GM19397 (cell line): ENCODE measurements around the gene MAP7.
"Not testable (repeated sequence)": the region's sequence is repeated elsewhere in the genome, so short reads cannot be mapped to it uniquely, and the experiment has no call there.

Experiments used
- ATAC-seq: cut with Tn5 transposase; IDR thresholded peaks from one replicate; pipeline ENCODE4 v1.9.1; 2021; ENCODE audit warnings: mild to moderate bottlenecking, moderate library complexity; ENCODE audit not compliant: unreplicated experiment

The MAP7 gene

DNA sequence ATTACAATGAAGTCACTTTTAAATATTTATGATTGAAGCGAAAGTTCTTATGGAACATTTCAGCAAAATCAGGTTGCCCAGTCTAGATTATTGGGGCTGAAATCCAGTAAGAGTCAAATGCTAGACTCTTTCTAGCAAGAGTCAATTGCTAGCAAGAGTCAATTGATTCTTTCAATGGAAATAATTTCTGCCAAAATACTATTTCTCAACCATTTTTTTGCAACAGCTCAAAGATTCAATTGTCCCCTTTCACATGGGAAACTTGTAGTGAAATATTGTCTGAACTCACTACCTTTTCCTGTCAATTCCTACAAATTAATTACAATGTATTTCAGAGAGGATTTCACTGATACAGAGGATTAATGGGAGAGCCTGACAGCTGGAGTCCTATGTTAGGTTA, 78.3 kb downstream of the MAP7 start:
- no peak for ATAC-seq

GRCh38 chr6:136471372-136471771, 78.8 kb downstream of the MAP7 start:
- ATAC-seq, result no peak

DNA sequence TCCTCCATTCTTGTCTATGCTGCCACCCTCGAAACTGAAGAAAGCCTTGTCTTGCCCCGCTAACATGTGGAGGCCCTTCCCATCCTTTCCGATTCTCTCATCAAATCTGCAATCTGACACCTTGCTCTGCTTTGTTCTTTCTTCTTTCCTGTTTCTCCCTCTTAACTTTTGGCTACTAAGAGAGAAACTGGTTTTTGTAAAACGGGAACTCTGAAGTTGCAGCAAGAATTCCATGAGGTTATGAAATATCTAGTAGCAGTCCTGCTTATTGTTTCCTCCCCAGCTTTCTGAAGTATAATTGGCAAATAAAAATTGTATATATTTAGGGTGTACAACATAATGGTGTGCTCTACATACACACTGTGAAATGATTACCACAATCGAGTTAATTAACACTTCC, 80.2 kb downstream of the MAP7 start:
- ATAC-seq, result no peak

DNA sequence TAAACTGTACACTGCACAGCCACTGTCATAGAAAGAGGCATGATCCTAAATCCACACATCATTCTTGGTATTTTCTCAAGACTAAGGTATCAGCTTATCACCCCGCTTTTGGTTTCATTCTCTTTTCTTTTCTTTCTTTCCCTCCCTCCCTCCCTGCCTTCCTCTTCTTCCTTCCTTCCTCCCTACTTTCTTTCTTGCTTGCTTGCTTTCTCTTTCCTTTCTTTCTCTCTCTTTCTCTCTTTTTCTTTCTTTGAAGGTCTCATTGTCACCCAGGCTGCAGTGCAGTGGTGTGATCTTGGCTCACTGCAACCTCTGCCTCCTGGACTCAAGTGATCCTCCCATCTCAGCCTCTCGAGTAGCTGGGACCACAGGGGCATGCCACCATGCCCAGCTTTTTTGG, 81.1 kb downstream of the MAP7 start:
- no peak for ATAC-seq

DNA sequence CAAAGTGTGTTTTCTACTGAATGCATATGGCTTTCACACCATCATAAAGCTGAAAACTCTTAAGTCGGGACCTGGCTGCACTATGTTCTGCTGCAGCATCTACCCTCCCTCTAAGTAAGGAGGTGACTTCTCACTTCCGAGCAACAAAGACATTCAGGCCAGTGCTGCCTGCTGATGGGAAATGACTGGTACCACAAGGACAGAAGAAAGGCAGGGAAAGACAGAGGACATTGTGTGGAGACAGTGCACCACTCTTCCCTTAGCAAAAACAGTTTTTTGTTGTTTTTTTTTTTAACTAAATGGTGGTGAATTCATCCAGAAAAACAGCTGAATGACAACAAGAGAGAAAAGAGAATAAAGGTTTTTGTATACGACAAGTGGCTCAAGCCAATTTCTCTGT, 81.5 kb downstream of the MAP7 start:
- no peak for ATAC-seq

GRCh38 chr6:136467186-136467585, 83.0 kb downstream of the MAP7 start:
- no peak for ATAC-seq

DNA sequence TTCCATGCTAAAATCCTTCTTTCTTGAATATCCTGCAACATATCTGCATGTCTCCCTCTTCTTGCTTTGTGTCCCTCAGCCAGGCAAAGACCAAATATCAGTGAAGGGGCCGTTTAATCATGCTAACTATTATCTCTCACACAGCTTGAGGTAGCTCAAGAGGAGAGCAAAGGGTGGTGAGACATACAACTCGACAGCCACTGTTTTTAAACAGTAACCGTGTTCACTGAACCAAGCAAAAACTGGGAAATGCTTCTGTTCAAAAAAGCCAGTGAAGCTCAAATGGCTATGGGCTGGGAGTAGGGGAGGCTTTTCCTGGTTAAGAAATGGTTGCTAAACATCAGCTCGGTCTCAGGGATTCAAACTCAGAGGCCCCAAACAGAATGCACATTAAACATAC, 83.4 kb downstream of the MAP7 start:
- no peak for ATAC-seq

DNA sequence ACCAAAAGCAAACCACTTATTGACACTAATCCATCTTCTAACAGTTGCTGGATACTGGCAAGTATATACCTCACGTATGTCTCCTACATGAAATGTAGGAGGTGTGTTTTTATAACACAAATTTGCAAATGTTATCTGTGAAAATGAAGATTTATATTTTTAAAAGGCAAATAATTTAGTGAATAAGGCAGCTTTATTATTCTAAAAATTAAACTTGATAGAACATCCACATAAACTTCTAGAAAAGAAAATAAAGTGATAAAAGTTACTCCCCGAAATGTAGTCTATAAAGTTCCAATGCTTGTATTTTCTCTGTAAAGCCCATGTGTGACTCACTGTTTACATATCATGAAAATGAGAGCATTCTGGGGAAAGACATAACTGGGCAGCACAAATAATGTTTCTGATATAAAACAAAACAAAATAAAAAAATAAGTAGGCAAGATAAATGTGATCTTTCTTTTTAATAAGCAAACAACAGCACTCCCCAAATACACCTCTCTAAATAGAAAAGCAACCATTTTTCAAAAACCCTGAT, 84.4 kb downstream of the MAP7 start:
- no peak for ATAC-seq

- ATAC-seq, result no peak
These were observed 85.3 kb downstream of the MAP7 start for GRCh38 chr6:136464874-136465273.

GRCh38 chr6:136464148-136464547, 86.1 kb downstream of the MAP7 start:
- ATAC-seq, result no peak

- no peak for ATAC-seq
These were observed 86.5 kb downstream of the MAP7 start for GRCh38 chr6:136463743-136464142.

GRCh38 chr6:136446579-136447187, 103.5 kb downstream of the MAP7 start:
- ATAC-seq, result no peak

DNA sequence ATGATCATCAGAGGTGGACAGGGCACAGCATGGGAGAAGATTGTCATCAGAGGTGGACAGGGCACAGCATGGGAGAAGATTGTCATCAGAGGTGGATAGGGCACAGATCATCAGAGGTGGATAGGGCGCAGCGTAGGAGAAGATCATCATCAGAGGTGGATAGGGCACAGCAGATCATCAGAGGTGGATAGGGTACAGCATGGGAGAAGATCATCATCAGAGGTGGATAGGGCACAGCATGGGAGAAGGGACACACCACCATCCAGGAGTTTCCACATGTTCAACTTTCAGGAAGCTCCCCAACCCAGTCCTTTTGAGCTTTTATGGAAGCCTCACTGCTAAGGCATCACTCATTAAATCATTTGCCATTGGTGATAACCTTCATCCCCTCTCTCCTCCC, 104.1 kb downstream of the MAP7 start:
- ATAC-seq, result no peak

- ATAC-seq, result no peak
These were observed 105.2 kb downstream of the MAP7 start for GRCh38 chr6:136445063-136445462.

DNA sequence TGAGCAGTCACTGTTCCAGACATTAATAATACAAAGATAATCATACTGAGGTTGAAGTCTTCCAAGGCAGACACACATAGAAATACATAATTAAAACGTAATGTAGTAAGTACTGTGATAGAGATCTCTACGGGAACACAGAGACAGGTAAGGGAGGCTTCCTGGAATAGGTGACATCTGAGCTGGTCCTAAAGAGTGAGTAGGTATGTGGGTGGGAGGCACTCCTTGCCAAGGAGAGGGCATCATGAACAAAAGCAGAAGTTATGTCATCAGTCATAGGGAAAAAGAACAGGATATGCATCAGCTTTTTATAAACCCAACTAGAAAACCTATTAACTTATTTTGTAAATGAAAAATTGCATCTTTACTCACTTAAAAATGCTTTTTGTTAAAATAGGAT, 110.0 kb downstream of the MAP7 start:
- no peak for ATAC-seq

DNA sequence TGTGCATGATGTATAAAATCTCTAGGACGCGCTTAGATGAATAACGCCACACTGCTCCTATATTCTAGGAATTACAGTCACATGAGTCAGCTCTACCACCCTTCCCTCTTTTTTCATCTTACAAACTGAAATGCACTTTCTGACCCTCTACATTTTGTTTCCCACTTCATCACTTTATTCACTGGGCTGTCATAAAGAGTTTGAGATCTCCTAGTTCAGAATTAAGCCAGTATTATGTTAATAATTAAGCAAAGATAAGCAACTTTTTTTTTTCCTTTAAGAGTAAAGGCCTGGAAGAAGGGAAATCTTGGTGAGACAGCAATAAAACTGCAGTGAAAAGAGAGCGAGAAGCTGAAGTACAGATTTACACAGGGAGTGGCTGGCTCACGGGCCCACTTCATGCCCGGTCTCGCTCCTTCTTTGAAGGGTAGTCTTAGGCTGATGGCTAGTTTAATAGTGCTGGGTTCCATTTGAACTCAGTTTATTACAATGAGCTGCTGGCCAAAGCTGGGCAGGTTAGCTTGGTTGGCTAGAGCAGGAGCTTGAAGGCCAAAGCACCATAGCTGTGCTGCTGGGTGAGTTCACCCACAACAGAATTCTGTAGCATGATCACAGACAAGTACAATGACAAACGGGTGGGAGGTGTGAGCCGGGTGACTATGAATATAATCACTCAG, 110.6 kb downstream of the MAP7 start:
- no peak for ATAC-seq

- ATAC-seq, result no peak
These were observed 111.8 kb downstream of the MAP7 start for GRCh38 chr6:136438441-136438840.

DNA sequence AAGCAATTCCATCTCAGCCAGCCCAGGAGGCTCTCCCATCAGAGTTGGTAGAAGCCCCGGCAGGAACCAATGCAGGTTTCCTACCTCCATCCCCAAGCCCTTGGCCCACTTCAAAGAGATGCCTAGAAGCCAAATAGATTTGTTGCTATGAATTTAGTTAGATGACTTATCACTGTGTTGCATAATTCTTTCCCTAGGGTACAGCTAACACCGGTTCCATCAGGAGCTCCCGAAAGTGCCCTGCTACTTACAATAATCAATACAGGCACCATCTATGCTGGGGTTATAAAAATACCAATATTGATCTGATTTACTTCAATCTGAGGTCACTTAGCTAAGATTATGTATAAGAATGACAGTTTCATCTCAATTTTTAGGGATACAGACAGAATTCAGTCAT, 113.0 kb downstream of the MAP7 start:
- ATAC-seq, result no peak

GRCh38 chr6:136435101-136435500, 115.1 kb downstream of the MAP7 start:
- no peak for ATAC-seq

- ATAC-seq, result not testable (repeated sequence)
These were observed 118.9 kb downstream of the MAP7 start for GRCh38 chr6:136431306-136431705.

DNA sequence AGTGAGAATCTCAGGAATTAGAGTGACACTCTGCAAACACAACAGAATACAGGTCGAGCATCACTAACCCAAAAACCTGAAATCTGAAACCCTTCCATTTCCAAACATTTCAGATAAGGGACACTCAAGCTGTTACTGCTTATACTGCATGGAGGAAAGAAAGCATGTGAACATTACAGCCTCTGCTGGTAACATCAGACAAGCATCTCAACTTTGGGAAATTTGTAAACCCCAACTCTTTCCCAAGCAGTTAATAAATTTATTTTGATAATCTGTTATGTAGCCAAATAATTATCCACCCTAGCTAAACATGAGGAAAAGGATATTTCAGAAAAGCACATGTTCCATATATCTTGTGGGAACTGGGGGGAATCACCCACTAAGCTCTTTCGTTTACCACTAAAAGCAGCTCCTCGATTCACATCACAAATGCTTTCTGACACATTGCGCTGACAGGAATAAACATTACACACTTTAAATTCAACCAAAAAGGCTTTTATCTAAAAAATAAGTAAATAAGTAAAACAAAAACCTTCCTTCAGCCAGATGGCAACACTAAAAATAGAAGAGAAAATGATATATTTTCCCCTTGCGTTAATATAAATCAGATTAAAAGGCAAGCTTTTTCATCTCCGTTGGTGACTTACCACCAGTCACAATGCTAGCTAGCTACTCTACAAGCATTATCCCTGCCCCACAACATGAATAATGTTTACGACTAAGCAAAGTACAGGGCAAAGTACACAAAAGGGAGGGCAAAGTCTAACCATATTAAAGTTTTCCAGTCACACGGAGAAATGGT, 120.8 kb downstream of the MAP7 start:
- ATAC-seq, result no peak

- no peak for ATAC-seq
These were observed 122.9 kb downstream of the MAP7 start for GRCh38 chr6:136427378-136427717.
